Measurements from ENCODE around the gene WDR4. TPM values are rescaled to one million over a fixed set of nuclear protein-coding genes. Genes with fewer than 3 reads are reported as not detected.
"Not testable (repeated sequence)": the region's sequence is repeated elsewhere in the genome, so short reads cannot be mapped to it uniquely, and the experiment has no call there.

The WDR4 gene
- total RNA-seq, 3 donors from 2014 or later, result 6.2 to 16.4 (median 12.7) TPM

- TF ChIP-seq, protein P1, sequence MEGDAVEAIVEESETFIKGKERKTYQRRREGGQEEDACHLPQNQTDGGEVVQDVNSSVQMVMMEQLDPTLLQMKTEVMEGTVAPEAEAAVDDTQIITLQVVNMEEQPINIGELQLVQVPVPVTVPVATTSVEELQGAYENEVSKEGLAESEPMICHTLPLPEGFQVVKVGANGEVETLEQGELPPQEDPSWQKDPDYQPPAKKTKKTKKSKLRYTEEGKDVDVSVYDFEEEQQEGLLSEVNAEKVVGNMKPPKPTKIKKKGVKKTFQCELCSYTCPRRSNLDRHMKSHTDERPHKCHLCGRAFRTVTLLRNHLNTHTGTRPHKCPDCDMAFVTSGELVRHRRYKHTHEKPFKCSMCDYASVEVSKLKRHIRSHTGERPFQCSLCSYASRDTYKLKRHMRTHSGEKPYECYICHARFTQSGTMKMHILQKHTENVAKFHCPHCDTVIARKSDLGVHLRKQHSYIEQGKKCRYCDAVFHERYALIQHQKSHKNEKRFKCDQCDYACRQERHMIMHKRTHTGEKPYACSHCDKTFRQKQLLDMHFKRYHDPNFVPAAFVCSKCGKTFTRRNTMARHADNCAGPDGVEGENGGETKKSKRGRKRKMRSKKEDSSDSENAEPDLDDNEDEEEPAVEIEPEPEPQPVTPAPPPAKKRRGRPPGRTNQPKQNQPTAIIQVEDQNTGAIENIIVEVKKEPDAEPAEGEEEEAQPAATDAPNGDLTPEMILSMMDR (IDR thresholded peaks at IDR 0.05), result peak; percentile 81 to 88 (median 84)
- TF ChIP-seq POLR2AphosphoS5 (IDR thresholded peaks at IDR 0.05), result no peak
- intact Hi-C loops (cut with DNase I; ENCODE audit: low total_unique reads), result loop anchor here (10.0 kb wide), 1 partner anchor 994 kb away; no protein-coding TSS in a partner anchor
- Histone ChIP-seq H3K4me3 (no peak overlapping the region), H3K9me3 (no peaks in the 10 kb centered on the region), H3K4me1 (no peaks in the 10 kb centered on the region), H3K36me3 (no peaks in the 10 kb centered on the region), H3K27ac (no peak overlapping the region), H3K27me3 (no peaks in the 10 kb centered on the region)
- peak; percentile 43 to 66 for DNase-seq (ENCODE audit: low spot score in 2 of 2)
These were observed 61.0 kb downstream of the WDR4 start for GRCh38 chr21:42818328-42818749.

- no peaks in the 10 kb centered on the region for H3K4me1 ChIP-seq
- intact Hi-C loops (cut with DNase I; ENCODE audit: low total_unique reads), result loop anchor here (10.0 kb wide), 1 partner anchor 990 kb away; no protein-coding TSS in a partner anchor
- no peaks in the 10 kb centered on the region for H3K9me3 ChIP-seq
- DNase-seq (ENCODE audit: low spot score in 2 of 2), result no peak
- no peaks in the 10 kb centered on the region for H3K36me3 ChIP-seq
- H3K27me3 ChIP-seq, result no peaks in the 10 kb centered on the region
- no peak for TF ChIP-seq POLR2A (IDR thresholded peaks at IDR 0.05)
- no peak for TF ChIP-seq POLR2AphosphoS5 (IDR thresholded peaks at IDR 0.05)
- TF ChIP-seq, protein P1 (IDR thresholded peaks at IDR 0.05), result no peak
- H3K4me3 ChIP-seq, result no peak overlapping the region
- no peak overlapping the region for H3K27ac ChIP-seq
These were observed 64.1 kb downstream of the WDR4 start for GRCh38 chr21:42815217-42815616.

DNA sequence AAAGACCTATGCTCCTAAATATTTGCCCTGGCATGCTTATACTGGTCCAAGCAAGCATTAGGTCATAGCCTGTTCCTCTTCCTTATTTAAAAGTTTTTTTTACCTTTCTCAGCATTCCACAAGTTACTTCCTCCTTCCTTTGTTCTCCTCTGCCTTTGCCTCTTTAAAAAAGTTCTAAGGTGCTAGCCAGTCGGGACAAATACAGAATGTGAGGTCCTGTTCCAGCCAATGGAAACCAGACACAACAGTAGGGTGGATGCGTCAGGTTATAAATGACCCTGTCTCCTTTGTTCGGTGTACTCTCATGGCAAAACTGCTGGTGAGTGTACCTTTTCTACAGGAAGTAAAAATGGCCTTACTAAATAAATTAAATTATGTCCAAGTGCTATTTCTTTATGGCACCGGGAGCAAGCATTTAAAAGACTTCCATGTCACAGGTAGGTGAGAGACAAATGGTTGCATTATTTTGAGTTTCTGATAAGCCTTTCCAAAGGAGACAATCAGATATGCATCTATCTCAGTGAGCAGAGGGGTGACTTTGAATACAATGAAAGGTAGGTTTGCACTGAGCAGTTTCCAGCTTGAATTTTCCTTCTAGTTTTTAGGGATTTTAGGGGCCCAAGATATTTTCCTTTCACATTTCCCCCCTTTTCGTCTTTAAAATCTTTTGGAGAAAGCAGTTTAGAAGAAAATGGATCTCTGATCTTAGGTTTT lies 66.7 kb downstream of the WDR4 start:
- intact Hi-C loops (cut with DNase I; ENCODE audit: low total_unique reads), result loop anchor here (10.0 kb wide), 1 partner anchor 988 kb away; no protein-coding TSS in a partner anchor
- DNase-seq (ENCODE audit: low spot score in 2 of 2), result peak in 1 of 2 donors; percentile 63

GRCh38 chr21:42811960-42812359 lies 67.4 kb downstream of the WDR4 start:
- intact Hi-C loops (cut with DNase I; ENCODE audit: low total_unique reads), result loop anchor here (10.0 kb wide), 1 partner anchor 987 kb away; no protein-coding TSS in a partner anchor
- H3K9me3 ChIP-seq, result no peaks in the 10 kb centered on the region
- no peak for DNase-seq (ENCODE audit: low spot score in 2 of 2)
- H3K27me3 ChIP-seq, result no peaks in the 10 kb centered on the region
- TF ChIP-seq POLR2A (IDR thresholded peaks at IDR 0.05) (no peak), POLR2AphosphoS5 (IDR thresholded peaks at IDR 0.05) (no peak)
- TF ChIP-seq, protein P1 (IDR thresholded peaks at IDR 0.05), result no peak
- H3K4me1 ChIP-seq, result no peaks in the 10 kb centered on the region
- no peaks in the 10 kb centered on the region for H3K36me3 ChIP-seq
- peak overlapping the region; percentile 77 to 89 for H3K27ac ChIP-seq
- H3K4me3 ChIP-seq, result peak overlapping the region in 1 of 3 donors; percentile 1

More for the DNA sequence above, 66.7 kb downstream of the WDR4 start:
- H3K36me3 ChIP-seq, H3K4me1 ChIP-seq, H3K27me3 ChIP-seq, H3K9me3 ChIP-seq: not testable (repeated sequence)
- peak in 1 of 3 donors; percentile 48 for TF ChIP-seq POLR2AphosphoS5 (IDR thresholded peaks at IDR 0.05)
- H3K27ac ChIP-seq, result peak overlapping the region; percentile 77 to 89
- H3K4me3 ChIP-seq, result peak overlapping the region in 2 of 3 donors; percentile 27 to 49

- Histone ChIP-seq H3K4me3 (no peak overlapping the region), H3K4me1 (no peaks in the 10 kb centered on the region), H3K36me3 (no peaks in the 10 kb centered on the region), H3K27me3 (no peaks in the 10 kb centered on the region), H3K27ac (no peak overlapping the region), H3K9me3 (no peaks in the 10 kb centered on the region)
- DNase-seq (ENCODE audit: low spot score in 2 of 2), result no peak
- TF ChIP-seq POLR2AphosphoS5 (IDR thresholded peaks at IDR 0.05) (no peak), POLR2A (IDR thresholded peaks at IDR 0.05) (no peak)
- TF ChIP-seq, protein P1 (IDR thresholded peaks at IDR 0.05), result no peak
- intact Hi-C loops (cut with DNase I; ENCODE audit: low total_unique reads), result loop anchor here (2.0 to 10.0 kb wide), 2 partner anchors 57 to 985 kb away; no protein-coding TSS in a partner anchor
These were observed 69.5 kb downstream of the WDR4 start for GRCh38 chr21:42809577-42810475.
